Skeletal muscle cell (primary cell): Measurements from ENCODE around the gene LRP8.

Experiments used
- DNase-seq: peaks from one replicate; pipeline ENCODE4 v3.0.0-alpha.2; 2010; ENCODE audit warnings: low read depth
- H3K4me3 ChIP-seq: 2 replicates; pipeline ENCODE4 v1.5.1; 2011; ENCODE audit warnings: low read depth, mild to moderate bottlenecking, control low read depth, low read length, moderate library complexity

The LRP8 gene

GRCh38 chr1:53274541-53275185, 53.2 kb downstream of the LRP8 start:
- no peak overlapping the region for H3K4me3 ChIP-seq
- DNase-seq, result no peak

DNA sequence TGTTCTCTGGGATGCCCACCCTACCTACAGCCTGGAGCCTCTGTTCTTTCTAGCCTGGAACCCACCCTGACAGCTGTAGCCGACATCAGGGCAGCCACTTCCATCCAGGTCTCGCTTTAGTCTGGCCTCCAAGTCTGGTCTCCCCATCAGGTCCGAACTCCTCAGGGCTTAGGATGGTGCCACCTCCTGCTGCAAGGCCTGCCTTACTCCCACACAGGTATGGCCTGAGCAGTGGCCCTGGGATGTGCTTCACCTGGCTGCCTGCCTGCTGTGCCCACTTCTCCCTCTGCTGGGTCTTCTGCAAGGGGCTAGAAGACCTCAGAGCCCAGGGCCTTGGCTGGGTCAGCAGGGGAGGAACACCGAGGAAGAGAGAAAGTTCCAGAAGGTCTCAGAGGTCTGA, 53.8 kb downstream of the LRP8 start:
- no peak overlapping the region for H3K4me3 ChIP-seq

DNA sequence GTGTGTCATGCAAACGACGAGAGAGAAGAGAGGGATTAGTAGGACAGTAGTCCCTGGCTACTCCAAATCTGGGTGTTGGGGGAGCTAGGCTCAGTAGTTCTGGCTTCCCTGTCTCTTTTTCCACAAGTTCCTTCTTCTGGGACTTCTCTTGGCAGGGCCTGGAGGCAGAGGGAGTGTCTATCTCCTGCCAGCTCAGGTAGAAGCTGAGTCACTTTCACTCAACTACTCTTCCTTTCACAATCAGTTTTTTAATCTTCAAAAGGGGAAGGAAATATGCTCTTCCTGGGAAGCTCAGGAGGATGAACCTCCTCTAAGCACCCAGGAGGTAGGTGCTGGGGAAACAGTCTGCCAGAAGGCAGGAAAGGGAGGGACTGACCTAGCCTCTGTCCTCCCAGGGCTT, 54.3 kb downstream of the LRP8 start:
- H3K4me3 ChIP-seq, result no peak overlapping the region
- DNase-seq, result no peak

More for the DNA sequence above, 53.8 kb downstream of the LRP8 start:
- no peak for DNase-seq

GRCh38 chr1:53272349-53272748, 55.5 kb downstream of the LRP8 start:
- DNase-seq, result no peak
- H3K4me3 ChIP-seq, result no peak overlapping the region

DNA sequence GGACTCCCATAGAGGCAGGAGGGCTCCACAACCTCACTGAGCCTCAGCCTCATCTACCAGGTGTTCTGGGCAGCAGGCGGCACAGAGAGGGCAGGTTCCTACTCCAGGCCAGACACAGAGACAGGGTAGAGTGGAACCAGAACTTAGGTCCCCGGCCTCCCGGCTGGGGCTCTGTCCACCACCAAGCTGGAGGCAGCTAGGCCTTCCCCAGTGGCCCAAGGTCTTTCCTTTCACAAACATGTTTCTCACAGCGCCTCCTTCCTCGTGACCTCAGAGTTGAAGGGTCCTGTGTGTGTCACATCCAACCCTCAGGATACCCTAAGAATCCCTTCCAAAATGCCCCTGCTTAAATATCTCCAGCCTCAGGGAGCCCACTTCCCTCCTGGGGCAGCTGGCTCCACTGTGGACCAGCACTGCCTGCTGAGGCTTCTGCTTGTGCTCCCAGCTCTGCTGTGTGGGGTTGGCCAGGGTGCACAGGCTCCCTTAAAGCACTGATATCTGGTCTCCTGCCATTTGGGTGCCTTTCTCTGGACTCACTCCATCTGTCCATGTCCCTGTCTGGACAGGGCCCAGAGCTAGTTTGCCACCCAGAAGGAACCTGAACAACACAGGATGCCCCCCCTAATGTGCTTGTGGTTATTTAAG, 56.3 kb downstream of the LRP8 start:
- no peak overlapping the region for H3K4me3 ChIP-seq
- DNase-seq, result no peak

DNA sequence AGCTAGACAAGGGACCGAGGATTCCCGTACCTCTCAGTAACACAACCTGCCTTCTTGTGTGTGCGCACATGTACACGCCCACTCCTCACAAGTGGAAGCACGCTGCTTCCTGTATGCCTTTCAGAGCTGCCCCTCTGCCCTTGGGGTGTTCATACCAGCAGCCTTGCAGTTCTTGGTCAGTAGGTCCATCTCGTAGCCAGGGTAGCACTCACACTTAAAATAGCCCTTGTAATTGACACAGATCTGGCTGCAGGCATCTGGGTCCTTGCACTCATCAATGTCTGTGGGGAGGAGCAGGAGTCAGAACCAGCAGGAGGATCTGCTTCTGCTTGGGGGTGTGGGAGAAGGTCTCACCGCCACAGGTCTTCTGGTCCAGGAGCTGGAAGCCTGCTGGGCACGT, 57.0 kb downstream of the LRP8 start:
- no peak overlapping the region for H3K4me3 ChIP-seq
- DNase-seq, result no peak

GRCh38 chr1:53270107-53270506, 57.8 kb downstream of the LRP8 start:
- H3K4me3 ChIP-seq, result no peak overlapping the region
- DNase-seq, result no peak

GRCh38 chr1:53267761-53268160, 60.1 kb downstream of the LRP8 start:
- no peak overlapping the region for H3K4me3 ChIP-seq
- DNase-seq, result no peak

DNA sequence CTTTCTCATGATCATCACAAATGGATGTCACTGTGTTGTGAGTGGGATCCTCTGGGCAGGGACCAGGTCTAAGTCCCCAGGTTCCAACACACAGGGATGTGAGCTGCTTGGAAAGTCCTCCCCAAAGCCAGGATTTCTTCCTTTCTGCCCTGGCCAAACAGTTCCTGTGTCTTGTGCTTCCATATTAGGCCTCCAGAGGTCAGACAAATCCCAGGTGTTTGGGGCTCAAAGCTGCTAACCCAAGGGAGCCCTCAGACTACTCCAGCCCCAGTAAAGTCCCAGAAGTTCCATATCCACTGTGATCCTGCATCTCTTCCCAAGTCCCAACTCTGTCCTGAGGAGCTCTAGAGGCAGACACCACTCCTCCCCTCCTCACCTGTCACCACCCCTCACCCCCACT, 61.8 kb downstream of the LRP8 start:
- H3K4me3 ChIP-seq, result no peak overlapping the region
- DNase-seq, result no peak

- H3K4me3 ChIP-seq, result no peak overlapping the region
- no peak for DNase-seq
These were observed 62.3 kb downstream of the LRP8 start for GRCh38 chr1:53265581-53265980.

- no peak for DNase-seq
- H3K4me3 ChIP-seq, result no peak overlapping the region
These were observed 63.8 kb downstream of the LRP8 start for GRCh38 chr1:53264048-53264447.

DNA sequence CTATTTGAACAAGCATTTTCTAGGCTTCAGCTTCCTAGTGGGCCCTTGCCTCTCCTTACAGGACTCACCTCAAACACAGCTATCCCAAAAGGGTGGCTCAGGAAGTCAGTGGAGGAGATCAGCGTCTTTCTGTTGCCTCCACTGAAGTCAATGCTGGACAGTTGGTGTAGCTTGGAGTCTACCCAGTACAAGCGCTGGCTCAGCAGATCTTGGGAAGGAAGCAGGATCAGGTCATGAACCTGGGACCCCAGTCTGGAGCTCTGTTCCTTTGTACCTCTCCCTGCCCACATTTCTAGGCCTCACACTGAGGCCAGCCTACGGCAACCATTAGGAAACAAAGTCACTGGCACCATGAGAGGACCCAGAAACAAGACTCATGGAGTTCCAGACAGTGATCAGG, 65.9 kb downstream of the LRP8 start:
- no peak for DNase-seq
- H3K4me3 ChIP-seq, result no peak overlapping the region

GRCh38 chr1:53260631-53261247, 67.1 kb downstream of the LRP8 start:
- no peak overlapping the region for H3K4me3 ChIP-seq
- no peak for DNase-seq

DNA sequence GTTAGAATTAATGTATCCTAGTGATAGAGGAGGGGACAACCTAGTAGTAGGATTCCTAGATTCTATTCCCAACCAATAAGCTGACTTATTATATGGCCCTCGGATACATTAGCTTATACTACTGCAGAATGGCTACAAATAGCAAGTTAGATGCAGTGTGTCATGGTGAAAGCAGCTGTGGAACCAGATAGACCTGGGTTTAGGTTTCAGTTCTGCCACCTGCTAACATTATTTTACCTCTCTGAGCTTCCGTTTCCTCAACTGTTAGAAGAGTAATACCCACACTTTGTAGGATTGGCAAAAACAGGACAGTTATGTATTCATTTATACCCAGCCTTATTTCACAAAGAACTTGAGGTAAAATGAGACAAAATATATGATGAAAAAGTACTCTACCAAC, 67.9 kb downstream of the LRP8 start:
- DNase-seq, result no peak
- no peak overlapping the region for H3K4me3 ChIP-seq

- no peak for DNase-seq
- H3K4me3 ChIP-seq, result no peak overlapping the region
These were observed 69.7 kb downstream of the LRP8 start for GRCh38 chr1:53258216-53258615.

GRCh38 chr1:53257454-53258081, 70.3 kb downstream of the LRP8 start:
- H3K4me3 ChIP-seq, result no peak overlapping the region

DNA sequence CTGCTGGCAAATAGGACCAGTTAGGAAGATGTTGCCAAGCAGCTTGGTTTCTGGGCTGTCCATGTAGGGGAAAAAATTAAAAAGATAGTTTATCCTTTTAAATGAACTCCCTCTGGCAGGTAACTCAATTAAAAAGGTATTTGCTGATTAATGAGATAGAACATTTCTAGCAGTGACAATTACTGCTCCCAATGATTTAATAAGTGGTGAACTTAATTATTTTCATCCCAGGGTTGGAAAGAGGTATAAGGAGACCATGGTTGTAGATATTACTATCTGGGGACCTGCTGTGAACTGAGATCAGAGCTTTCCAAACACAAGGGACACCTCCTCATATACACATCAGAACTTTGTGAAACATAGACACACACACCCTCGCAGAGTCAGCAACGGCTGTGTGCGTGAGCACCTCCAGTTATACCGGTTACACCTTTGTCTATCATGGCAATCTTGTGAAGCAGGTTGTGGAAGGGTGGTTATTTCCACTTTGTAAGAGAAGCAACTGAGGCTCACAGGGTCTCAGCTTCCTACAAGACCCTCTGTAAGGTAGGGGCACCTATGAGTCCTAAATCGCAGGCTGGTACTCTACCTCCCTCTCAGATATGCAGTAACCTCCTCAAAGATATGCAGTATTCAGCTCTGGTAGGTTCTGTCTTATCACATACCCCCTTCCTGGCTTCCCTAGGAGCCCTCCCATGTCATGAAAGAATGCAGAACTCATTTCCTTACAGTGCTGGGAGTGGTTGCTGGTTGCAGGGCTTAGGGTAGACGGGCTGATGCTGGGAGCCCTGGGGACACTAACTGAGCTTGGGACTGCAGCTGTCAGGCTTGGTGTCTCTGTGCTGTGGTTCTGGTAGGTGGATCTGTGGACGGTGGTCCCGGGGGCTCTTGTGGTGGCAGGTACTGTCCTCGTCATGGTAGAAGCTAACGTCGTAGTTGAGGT, 71.1 kb downstream of the LRP8 start:
- DNase-seq, result no peak
- no peak overlapping the region for H3K4me3 ChIP-seq

More at GRCh38 chr1:53257454-53258081, 70.3 kb downstream of the LRP8 start:
- no peak for DNase-seq

DNA sequence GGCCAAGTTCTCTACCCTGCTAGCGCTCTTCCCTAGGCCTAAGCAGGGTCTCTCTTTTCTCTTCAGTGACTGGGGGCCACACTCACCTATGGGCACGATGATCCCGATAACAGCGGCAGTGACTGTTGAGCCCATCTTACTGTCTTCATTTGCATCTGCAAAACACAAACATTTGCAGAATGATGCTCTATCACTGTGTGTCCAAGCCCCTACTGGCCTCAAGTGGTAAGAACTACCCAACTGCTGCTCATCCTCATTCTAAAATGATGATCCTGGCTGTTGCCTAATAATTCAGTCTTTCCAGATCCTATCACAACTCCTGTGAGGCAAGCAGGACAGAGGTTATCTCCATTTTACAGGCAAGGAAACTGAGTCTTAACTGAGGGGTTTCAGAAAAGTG, 72.8 kb downstream of the LRP8 start:
- no peak overlapping the region for H3K4me3 ChIP-seq
- no peak for DNase-seq

DNA sequence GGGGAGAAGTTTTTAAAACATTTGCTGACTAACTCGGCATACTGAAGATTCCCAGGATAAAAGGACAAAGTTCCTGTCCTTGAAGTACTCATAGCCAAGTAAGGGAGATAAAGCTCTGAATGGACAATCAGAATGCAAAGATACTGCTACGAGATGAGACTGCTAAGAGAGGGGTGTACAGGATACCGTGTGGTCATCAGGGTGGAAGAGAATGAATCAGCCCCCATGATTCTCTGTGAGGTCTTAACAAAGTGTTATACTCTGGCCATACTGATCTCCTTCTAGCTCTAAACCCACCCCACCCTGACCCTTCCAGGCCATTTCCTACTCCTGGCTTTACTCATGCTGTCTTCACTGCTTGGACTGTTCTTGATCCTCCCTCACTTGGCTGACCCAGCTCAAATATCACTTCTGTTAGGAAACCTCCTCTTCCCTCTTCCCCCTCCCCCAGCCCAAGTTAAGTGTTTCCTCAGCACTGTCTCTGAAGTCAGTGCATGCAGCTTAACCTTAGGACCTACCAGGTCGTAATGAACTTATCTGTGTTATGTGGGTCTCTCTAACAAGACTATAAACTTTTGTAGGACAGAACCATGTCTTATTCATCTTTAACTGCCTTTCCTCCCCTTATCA, 73.7 kb downstream of the LRP8 start:
- no peak overlapping the region for H3K4me3 ChIP-seq
- peak; percentile 27 for DNase-seq
